H9 (cell line): Measurements from ENCODE around the gene MSI2. TPM values are rescaled to one million over a fixed set of nuclear protein-coding genes. Genes with fewer than 3 reads are reported as not detected.
A peak's percentile ranks its signal among the peaks of the same experiment; 100 is the strongest.

ENCODE experiments used
- DNase-seq: peaks from one replicate; pipeline ENCODE4 v3.0.0-alpha.2; 2017
- H2AFZ ChIP-seq: one replicate; pipeline ENCODE4 v1.6.1; 2013; ENCODE audit warnings: mild to moderate bottlenecking, low read length, control low read depth, moderate library complexity
- H2AK5ac ChIP-seq: 2 replicates; pipeline ENCODE4 v1.6.1; 2013; ENCODE audit warnings: low read length, control low read depth, mixed read lengths; ENCODE audit not compliant: insufficient read length
- H2BK120ac ChIP-seq: one replicate; pipeline ENCODE4 v1.6.1; 2013; ENCODE audit warnings: low read depth, mild to moderate bottlenecking, low read length, control low read depth, inconsistent platforms; ENCODE audit not compliant: poor library complexity, severe bottlenecking
- H2BK12ac ChIP-seq: 2 replicates; pipeline ENCODE4 v1.6.1; 2013; ENCODE audit warnings: low read length, control low read depth, mixed read lengths, low read depth; ENCODE audit not compliant: insufficient read length
- H2BK15ac ChIP-seq: 2 replicates; pipeline ENCODE4 v1.6.1; 2013; ENCODE audit warnings: low read depth, low read length, control low read depth
- H2BK20ac ChIP-seq: one replicate; pipeline ENCODE4 v1.6.1; 2013; ENCODE audit warnings: low read depth, mild to moderate bottlenecking, low read length, control low read depth, inconsistent platforms; ENCODE audit not compliant: poor library complexity, severe bottlenecking
- H2BK5ac ChIP-seq: 2 replicates; pipeline ENCODE4 v1.6.1; 2013; ENCODE audit warnings: low read length, control low read depth, mixed read lengths; ENCODE audit not compliant: insufficient read length
- H3K14ac ChIP-seq: 2 replicates; pipeline ENCODE4 v1.6.1; 2013; ENCODE audit warnings: low read length, control low read depth; ENCODE audit not compliant: insufficient read depth
- H3K18ac ChIP-seq: 2 replicates; pipeline ENCODE4 v1.6.1; 2013; ENCODE audit warnings: low read depth, mild to moderate bottlenecking, mixed read lengths, low read length, control low read depth; ENCODE audit not compliant: insufficient read length
- H3K23ac ChIP-seq: 2 replicates; pipeline ENCODE4 v1.6.1; 2013; ENCODE audit warnings: low read length, control low read depth, mixed read lengths, low read depth; ENCODE audit not compliant: insufficient read length
- H3K23me2 ChIP-seq: 2 replicates; pipeline ENCODE4 v1.6.1; 2013; ENCODE audit warnings: low read depth, mild to moderate bottlenecking, mixed read lengths, low read length, control low read depth; ENCODE audit not compliant: insufficient read length, poor library complexity, severe bottlenecking
- H3K27ac ChIP-seq: 2 replicates; pipeline ENCODE4 v1.5.1; 2013; ENCODE audit warnings: low read length, control low read depth, mixed read lengths, low read depth; ENCODE audit not compliant: insufficient read length
- H3K27me3 ChIP-seq: 2 replicates; pipeline ENCODE4 v1.6.1; 2013; ENCODE audit warnings: low read length, control low read depth, inconsistent platforms; ENCODE audit not compliant: insufficient read depth
- H3K4ac ChIP-seq: 2 replicates; pipeline ENCODE4 v1.6.1; 2013; ENCODE audit warnings: low read depth, mild to moderate bottlenecking, control low read depth, inconsistent platforms, low read length, moderate library complexity
- H3K4me1 ChIP-seq: 2 replicates; pipeline ENCODE4 v1.6.1; 2013; ENCODE audit warnings: low read length, control low read depth, inconsistent platforms; ENCODE audit not compliant: insufficient read depth
- H3K4me2 ChIP-seq: 2 replicates; pipeline ENCODE4 v1.6.1; 2013; ENCODE audit warnings: low read length, control low read depth, mixed read lengths; ENCODE audit not compliant: insufficient read length, insufficient read depth
- H3K56ac ChIP-seq: 2 replicates; pipeline ENCODE4 v1.6.1; 2013; ENCODE audit warnings: low read depth, mild to moderate bottlenecking, mixed read lengths, low read length, control low read depth; ENCODE audit not compliant: insufficient read length
- H3K79me1 ChIP-seq: 2 replicates; pipeline ENCODE4 v1.6.1; 2013; ENCODE audit warnings: low read depth, mild to moderate bottlenecking, moderate library complexity, low read length, control low read depth, inconsistent platforms; ENCODE audit not compliant: insufficient read depth, poor library complexity, severe bottlenecking
- H3K79me2 ChIP-seq: 2 replicates; pipeline ENCODE4 v1.6.1; 2013; ENCODE audit warnings: low read length, control low read depth, inconsistent platforms; ENCODE audit not compliant: insufficient read depth
- H3K9ac ChIP-seq: 2 replicates; pipeline ENCODE4 v1.6.1; 2013; ENCODE audit warnings: low read length, control low read depth, mixed read lengths; ENCODE audit not compliant: insufficient read length; ENCODE audit errors: extremely low read depth
- H3K9me3 ChIP-seq: one replicate; pipeline ENCODE4 v1.6.1; 2013; ENCODE audit warnings: low read depth, low read length, inconsistent platforms; ENCODE audit not compliant: control insufficient read depth
- H3T11ph ChIP-seq: one replicate; pipeline ENCODE4 v1.6.1; 2013; ENCODE audit warnings: mild to moderate bottlenecking, low read length, control low read depth, inconsistent platforms
- H4K20me1 ChIP-seq: one replicate; pipeline ENCODE4 v1.6.1; 2013; ENCODE audit not compliant: control insufficient read depth, insufficient read length, insufficient read depth
- H4K5ac ChIP-seq: 2 replicates; pipeline ENCODE4 v1.6.1; 2013; ENCODE audit warnings: low read depth, mild to moderate bottlenecking, mixed read lengths, low read length, control low read depth; ENCODE audit not compliant: insufficient read length
- H4K8ac ChIP-seq: replicated peaks from 2 replicates; pipeline ENCODE4 v1.6.1; 2013; ENCODE audit warnings: low read length, control low read depth, mixed read lengths, low read depth; ENCODE audit not compliant: insufficient read length
- H4K91ac ChIP-seq: 2 replicates; pipeline ENCODE4 v1.6.1; 2013; ENCODE audit warnings: low read depth, mild to moderate bottlenecking, moderate library complexity, mixed read lengths, low read length, control low read depth; ENCODE audit not compliant: insufficient read length
- H3K27ac Mint-ChIP-seq, 3 experiments: 2 replicates in 2 of 3; 3 replicates in 1 of 3; pipeline ENCODE4 v1.8.0; 2020 to 2021; ENCODE audit warnings: mixed read lengths in 3 of 3, mild to moderate bottlenecking in 1 of 3, moderate library complexity in 1 of 3
- H3K27me3 Mint-ChIP-seq: 2 replicates; pipeline ENCODE4 v1.8.0; 2021; ENCODE audit warnings: low read depth, mild to moderate bottlenecking, moderate library complexity, mixed read lengths
- H3K36me3 Mint-ChIP-seq, 3 experiments: 2 replicates in 2 of 3; 3 replicates in 1 of 3; pipeline ENCODE4 v1.8.0; 2020 to 2021; ENCODE audit warnings: low read depth in 3 of 3, mixed read lengths in 3 of 3; ENCODE audit not compliant: insufficient read depth in 1 of 3
- H3K4me1 Mint-ChIP-seq, 2 experiments: 2 replicates each; pipeline ENCODE4 v1.8.0; 2020; ENCODE audit warnings: mixed read lengths in 2 of 2
- H3K4me3 Mint-ChIP-seq, 2 experiments: 2 replicates in 1 of 2; 3 replicates in 1 of 2; pipeline ENCODE4 v1.8.0; 2020 to 2021; ENCODE audit warnings: mild to moderate bottlenecking in 2 of 2, mixed read lengths in 2 of 2, moderate library complexity in 1 of 2
- H3K9me3 Mint-ChIP-seq, 2 experiments: 2 replicates in 1 of 2; 3 replicates in 1 of 2; pipeline ENCODE4 v1.8.0; 2020; ENCODE audit warnings: mild to moderate bottlenecking in 2 of 2, mixed read lengths in 2 of 2, moderate library complexity in 1 of 2
- CTCF ChIP-seq: fragments of 200-600 bp; sonication (generic); conservative IDR thresholded peaks from 3 replicates; pipeline ENCODE4 v1.8.0; 2021; ENCODE audit warnings: antibody characterized with exemption, mild to moderate bottlenecking
- whole genome bisulfite sequencing: extraction: QIAGEN DNeasy Blood & Tissue Kit; methylation state at CpG from one replicate; pipeline ENCODE4 v1.1.7; 2013; ENCODE audit warnings: missing lambda C conversion rate, low lambda C conversion rate, mixed read lengths; ENCODE audit not compliant: insufficient read length; ENCODE audit errors: extremely low coverage; 5-methylcytosine and 5-hydroxymethylcytosine counted together
- total RNA-seq: library from RNA; stranded (reverse); gene quantifications from 2 replicates; pipeline ENCODE4 v1.2.1, GENCODE V29; 2021

The MSI2 gene
- total RNA-seq, 1 experiment from 2014 or later = 98.5 TPM

GRCh38 chr17:57593739-57594462 lies 337.6 kb downstream of the MSI2 start:
- no peaks in the 10 kb centered on the region for H3K79me1 ChIP-seq
- no peak overlapping the region for H3K4me3 Mint-ChIP-seq
- H3K9me3 Mint-ChIP-seq = peaks cover 0 to 8% of the 10 kb centered on the region in 2 experiments; a peak in 1 of 5 replicates
- H3K4me2 ChIP-seq = no peak overlapping the region
- no peaks in the 10 kb centered on the region for H3K9me3 ChIP-seq
- no peaks in the 10 kb centered on the region for H3K79me2 ChIP-seq
- H3T11ph ChIP-seq = no peak overlapping the region
- no CpG with 5 or more reads among the region's 14 CpGs for WGBS
- no peak overlapping the region for H3K27ac ChIP-seq
- H3K9ac ChIP-seq = no peak overlapping the region
- no peak overlapping the region for H3K4ac ChIP-seq
- no peak overlapping the region for H2BK5ac ChIP-seq
- H3K27me3 Mint-ChIP-seq = no peaks in the 10 kb centered on the region
- H4K8ac ChIP-seq = no peak overlapping the region
- no peak overlapping the region for H4K91ac ChIP-seq
- H3K14ac ChIP-seq = peak overlapping the region; percentile 34; the same call in 1 of the 2 replicates
- H2AK5ac ChIP-seq = no peak overlapping the region
- H2AFZ ChIP-seq = no peak overlapping the region
- no peaks in the 10 kb centered on the region for H4K20me1 ChIP-seq
- no peak overlapping the region for H2BK12ac ChIP-seq
- no peaks in the 10 kb centered on the region for H3K27me3 ChIP-seq
- H3K18ac ChIP-seq = no peak overlapping the region
- H3K4me1 ChIP-seq = no peaks in the 10 kb centered on the region; the same call in 1 of the 2 replicates
- H3K23me2 ChIP-seq = no peaks in the 10 kb centered on the region
- peaks cover 0 to 15% (median 6%) of the 10 kb centered on the region in 3 experiments; a peak in 4 of 7 replicates for H3K36me3 Mint-ChIP-seq
- no peak overlapping the region for H3K56ac ChIP-seq
- peaks cover 28 to 44% of the 10 kb centered on the region in 2 experiments for H3K4me1 Mint-ChIP-seq
- H2BK120ac ChIP-seq = no peak overlapping the region
- peak overlapping the region in 2 of 3 experiments; percentile 33 to 90; a peak in 4 of 7 replicates for H3K27ac Mint-ChIP-seq
- TF ChIP-seq CTCF = no peak
- no peak overlapping the region for H2BK15ac ChIP-seq
- H4K5ac ChIP-seq = no peak overlapping the region
- H2BK20ac ChIP-seq = no peak overlapping the region
- no peak overlapping the region for H3K23ac ChIP-seq
- no peak for DNase-seq
